Activated naive CD8-positive, alpha-beta T cell treated with anti-CD3 and anti-CD28 coated beads, Interleukin-2, amount 50 U/mL, for 24 hours (primary cell): ENCODE measurements around the gene OR6Q1.

Experiments used
- ATAC-seq: fragments of 150-1000 bp; cut with Tn5 transposase; one replicate; pipeline ENCODE4 v1.10.0; 2021
- DNase-seq: peaks from one replicate; pipeline ENCODE4 v3.0.0; 2021
- H3K27ac Mint-ChIP-seq: one replicate; pipeline ENCODE4 v1.8.0; 2021; ENCODE audit warnings: mild to moderate bottlenecking, mixed read lengths
- H3K27me3 Mint-ChIP-seq: one replicate; pipeline ENCODE4 v1.8.0; 2021; ENCODE audit warnings: mixed read lengths
- H3K36me3 Mint-ChIP-seq: one replicate; pipeline ENCODE4 v1.8.0; 2021; ENCODE audit warnings: low read depth, mixed read lengths
- H3K4me1 Mint-ChIP-seq: one replicate; pipeline ENCODE4 v1.8.0; 2021; ENCODE audit warnings: mixed read lengths
- H3K4me3 Mint-ChIP-seq: one replicate; pipeline ENCODE4 v1.8.0; 2021; ENCODE audit warnings: mild to moderate bottlenecking, moderate library complexity, mixed read lengths
- H3K9me3 Mint-ChIP-seq: one replicate; pipeline ENCODE4 v1.8.0; 2021; ENCODE audit warnings: mixed read lengths

Gene OR6Q1

DNA sequence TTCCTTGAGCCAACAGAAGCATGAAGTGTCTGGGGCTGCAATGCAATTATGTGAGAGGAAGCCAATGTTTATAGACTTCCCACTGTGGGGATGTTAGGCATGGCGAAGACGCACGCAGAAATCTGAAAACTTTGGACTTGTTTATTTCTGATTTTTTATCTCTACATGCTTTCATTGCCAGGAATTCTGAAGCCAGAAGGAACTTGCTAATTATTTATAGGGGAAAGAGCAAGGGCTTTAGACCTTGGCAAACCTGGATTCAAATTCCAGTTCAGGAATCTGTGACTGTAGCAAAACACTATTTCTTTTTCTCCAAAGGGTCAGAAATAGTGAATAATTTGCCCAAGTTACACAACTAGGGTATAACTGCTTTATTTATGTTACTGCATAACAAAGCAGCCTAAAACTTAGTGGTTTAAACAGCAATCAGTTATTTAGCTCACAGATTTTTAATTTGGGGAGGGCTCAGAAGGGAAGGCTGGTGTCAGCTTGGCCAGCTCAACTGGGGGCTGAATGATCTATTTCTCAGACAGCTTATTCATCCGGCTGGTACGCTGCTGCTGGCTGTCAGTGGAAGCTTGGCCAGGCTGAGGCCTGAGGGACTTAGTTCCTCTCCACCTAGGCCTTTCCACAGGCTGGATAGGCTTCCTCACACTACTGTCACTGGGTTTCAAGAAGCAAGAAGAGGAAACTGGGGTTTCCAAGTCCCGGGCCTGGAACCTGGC, 1.9 kb upstream of the OR6Q1 start:
- DNase-seq (no peak), ATAC-seq (no peak)
- no peaks in the 10 kb centered on the region for H3K9me3 Mint-ChIP-seq
- no peaks in the 10 kb centered on the region for H3K4me1 Mint-ChIP-seq
- H3K4me3 Mint-ChIP-seq = no peak overlapping the region
- H3K27ac Mint-ChIP-seq = no peak overlapping the region
- peaks cover 4% of the 10 kb centered on the region for H3K27me3 Mint-ChIP-seq
- H3K36me3 Mint-ChIP-seq = no peaks in the 10 kb centered on the region

DNA sequence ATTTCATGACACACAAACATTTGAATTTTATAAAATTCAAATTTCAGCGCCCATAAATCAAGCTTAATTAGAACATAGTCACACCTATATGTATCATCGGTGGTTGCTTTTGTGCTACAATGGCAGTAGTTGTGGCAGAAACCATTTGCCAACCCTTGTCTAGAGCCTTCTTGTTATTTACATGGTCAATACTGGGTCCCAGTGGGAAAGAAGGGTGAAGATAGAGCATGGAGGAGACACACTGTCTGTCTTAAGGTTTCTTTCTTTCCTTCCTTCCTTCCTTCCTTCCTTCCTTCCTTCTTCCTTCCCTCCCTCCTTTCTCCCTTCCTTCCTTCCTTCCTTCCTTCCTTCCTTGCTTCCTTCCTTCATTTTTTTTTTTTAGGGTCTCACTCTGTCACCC, 3.7 kb downstream of the OR6Q1 start:
- H3K9me3 Mint-ChIP-seq = peaks cover 15% of the 10 kb centered on the region
- no peak overlapping the region for H3K4me3 Mint-ChIP-seq
- H3K36me3 Mint-ChIP-seq = no peaks in the 10 kb centered on the region
- H3K27me3 Mint-ChIP-seq = peaks cover 4% of the 10 kb centered on the region
- DNase-seq = no peak
- no peak overlapping the region for H3K27ac Mint-ChIP-seq
- H3K4me1 Mint-ChIP-seq = no peaks in the 10 kb centered on the region
- ATAC-seq = no peak

DNA sequence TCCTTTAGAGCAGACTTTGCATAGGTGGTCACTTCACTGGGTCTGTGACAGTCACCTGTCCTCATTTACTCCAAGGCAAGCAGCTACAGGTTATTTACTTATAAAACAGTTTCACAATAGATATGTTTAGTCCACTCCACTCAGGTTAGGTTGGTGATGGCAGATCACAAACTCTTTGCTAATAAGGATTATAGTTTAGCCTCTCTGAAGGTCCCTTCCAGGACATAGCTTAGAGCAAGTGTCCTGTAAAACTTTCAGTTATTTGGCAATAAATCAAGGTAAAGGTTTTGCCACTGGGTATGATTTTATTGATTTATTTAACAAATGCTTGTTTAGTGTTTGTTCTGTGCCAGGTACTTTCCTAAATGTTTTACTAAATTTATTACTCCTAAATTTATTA, 8.8 kb downstream of the OR6Q1 start:
- Mint-ChIP-seq H3K9me3 (peaks cover 15% of the 10 kb centered on the region), H3K27me3 (peaks cover 1% of the 10 kb centered on the region), H3K36me3 (no peaks in the 10 kb centered on the region), H3K27ac (no peak overlapping the region), H3K4me3 (no peak overlapping the region), H3K4me1 (no peaks in the 10 kb centered on the region)
- DNase-seq = no peak
- ATAC-seq = no peak

DNA sequence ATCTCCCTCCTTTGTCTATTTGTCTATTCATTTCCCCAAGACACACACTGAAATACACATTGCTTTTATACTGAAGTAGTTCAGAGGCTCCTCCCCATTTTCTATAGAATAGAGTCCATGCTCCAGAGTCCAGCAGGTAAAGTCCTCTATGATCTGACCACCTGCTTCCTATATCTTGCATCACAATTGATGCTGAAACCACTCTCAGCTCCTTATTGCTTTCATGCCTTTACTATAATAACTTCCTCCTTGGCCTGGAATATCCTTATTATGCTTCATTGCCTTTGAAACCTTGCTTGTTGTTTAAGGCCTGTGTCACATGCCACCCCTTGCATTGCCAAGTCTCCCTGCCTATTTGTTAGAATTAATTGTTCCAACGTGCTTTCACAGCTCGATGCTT, 12.6 kb downstream of the OR6Q1 start:
- H3K9me3 Mint-ChIP-seq = no peaks in the 10 kb centered on the region
- H3K36me3 Mint-ChIP-seq = no peaks in the 10 kb centered on the region
- no peak overlapping the region for H3K27ac Mint-ChIP-seq
- no peaks in the 10 kb centered on the region for H3K4me1 Mint-ChIP-seq
- peaks cover 5% of the 10 kb centered on the region for H3K27me3 Mint-ChIP-seq
- no peak for ATAC-seq
- H3K4me3 Mint-ChIP-seq = no peak overlapping the region
- no peak for DNase-seq

DNA sequence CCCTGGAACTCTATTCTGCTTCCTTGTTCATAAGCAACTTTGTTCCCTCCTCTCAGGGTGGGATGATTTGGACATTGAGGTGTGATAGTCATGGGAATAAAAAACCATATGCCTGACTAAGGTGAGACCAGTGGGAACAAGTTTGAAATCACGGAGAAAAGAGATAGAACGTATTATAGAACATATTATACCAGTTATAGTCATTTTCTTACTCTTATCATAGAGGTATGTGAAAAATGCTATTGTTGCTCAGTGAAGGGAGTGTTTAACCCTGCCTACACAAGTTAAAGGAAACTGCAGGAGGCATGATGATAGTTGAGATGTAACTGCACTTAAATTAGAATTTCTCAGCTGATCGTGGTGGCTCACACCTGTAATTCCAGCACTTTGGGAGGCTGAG, 15.5 kb downstream of the OR6Q1 start:
- Mint-ChIP-seq H3K4me1 (no peaks in the 10 kb centered on the region), H3K27ac (no peak overlapping the region), H3K4me3 (no peak overlapping the region), H3K36me3 (no peaks in the 10 kb centered on the region), H3K27me3 (peaks cover 5% of the 10 kb centered on the region), H3K9me3 (no peaks in the 10 kb centered on the region)
- ATAC-seq (no peak), DNase-seq (no peak)

DNA sequence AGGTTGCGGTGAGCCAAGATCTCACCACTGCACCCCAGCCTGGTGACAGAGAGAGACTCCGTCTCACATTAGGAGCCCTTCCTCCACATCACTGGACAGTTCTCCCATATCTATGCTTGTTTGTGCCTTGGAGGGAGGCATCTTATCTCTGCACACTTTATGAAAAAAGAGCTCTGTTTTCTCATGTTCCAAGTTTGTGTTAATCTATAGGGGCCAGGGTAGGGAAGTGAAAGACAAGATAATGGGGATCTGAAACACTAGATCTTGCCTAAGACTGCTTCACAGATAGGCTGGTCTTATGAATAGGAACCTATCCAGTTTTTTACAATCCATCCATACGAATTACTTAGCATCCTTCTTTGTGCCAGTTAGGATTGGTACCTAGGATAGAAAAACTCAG, 17.1 kb downstream of the OR6Q1 start:
- Mint-ChIP-seq H3K36me3 (no peaks in the 10 kb centered on the region), H3K27ac (no peak overlapping the region), H3K9me3 (no peaks in the 10 kb centered on the region), H3K4me3 (no peak overlapping the region), H3K4me1 (no peaks in the 10 kb centered on the region), H3K27me3 (peaks cover 5% of the 10 kb centered on the region)
- ATAC-seq (no peak), DNase-seq (no peak)

DNA sequence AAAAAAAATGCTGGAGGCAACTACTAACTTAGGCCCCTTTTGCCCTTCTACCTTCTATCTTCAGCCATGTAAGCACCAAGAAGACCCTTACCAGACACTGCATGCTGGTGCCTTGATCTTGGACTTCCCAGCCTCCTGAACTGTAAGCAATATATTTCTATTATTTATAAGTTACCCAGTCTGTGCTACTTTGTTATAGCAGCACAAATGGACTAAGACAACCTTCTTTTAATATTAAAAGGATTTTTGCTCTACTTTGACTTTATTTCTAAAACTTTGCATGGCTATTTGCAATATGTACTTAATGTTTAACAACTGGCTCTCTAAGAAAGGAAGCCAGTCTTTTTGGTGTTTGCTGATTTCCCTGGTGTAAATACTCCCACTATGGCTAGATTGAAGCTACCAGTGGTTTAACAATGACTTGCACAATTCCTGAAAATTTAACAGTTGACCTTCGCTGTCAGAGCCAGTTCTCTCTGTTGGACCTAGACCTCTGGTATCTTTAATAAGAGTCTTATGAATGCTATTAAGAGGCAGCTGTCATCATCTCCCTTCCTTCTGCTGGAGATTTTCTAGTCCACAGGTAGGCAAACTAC, 25.2 kb downstream of the OR6Q1 start:
- DNase-seq (no peak), ATAC-seq (no peak)
- Mint-ChIP-seq H3K4me1 (no peaks in the 10 kb centered on the region), H3K27me3 (no peaks in the 10 kb centered on the region), H3K36me3 (no peaks in the 10 kb centered on the region), H3K27ac (no peak overlapping the region), H3K4me3 (no peak overlapping the region), H3K9me3 (no peaks in the 10 kb centered on the region)

DNA sequence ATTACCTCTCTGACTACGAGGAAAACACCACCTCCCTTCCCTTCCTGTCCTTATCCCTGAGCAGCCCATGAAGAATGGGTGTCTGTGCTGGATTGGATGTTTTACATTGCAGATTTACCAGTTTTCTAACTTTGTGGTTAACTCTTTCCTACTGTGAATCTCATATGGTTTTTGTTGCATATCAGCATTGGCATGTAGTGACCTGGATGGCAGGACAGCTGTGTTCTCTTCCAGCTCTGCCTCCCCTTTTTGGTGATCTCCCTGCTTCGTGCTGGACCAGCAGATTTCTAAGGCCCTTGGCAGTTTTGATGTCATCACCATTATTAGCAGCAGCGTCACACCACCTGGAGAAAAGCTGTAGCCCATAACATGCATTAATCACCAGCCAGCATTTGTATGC, 26.7 kb downstream of the OR6Q1 start:
- DNase-seq = no peak
- no peaks in the 10 kb centered on the region for H3K4me1 Mint-ChIP-seq
- H3K27me3 Mint-ChIP-seq = no peaks in the 10 kb centered on the region
- ATAC-seq = no peak
- H3K9me3 Mint-ChIP-seq = no peaks in the 10 kb centered on the region
- H3K4me3 Mint-ChIP-seq = no peak overlapping the region
- no peak overlapping the region for H3K27ac Mint-ChIP-seq
- H3K36me3 Mint-ChIP-seq = no peaks in the 10 kb centered on the region

DNA sequence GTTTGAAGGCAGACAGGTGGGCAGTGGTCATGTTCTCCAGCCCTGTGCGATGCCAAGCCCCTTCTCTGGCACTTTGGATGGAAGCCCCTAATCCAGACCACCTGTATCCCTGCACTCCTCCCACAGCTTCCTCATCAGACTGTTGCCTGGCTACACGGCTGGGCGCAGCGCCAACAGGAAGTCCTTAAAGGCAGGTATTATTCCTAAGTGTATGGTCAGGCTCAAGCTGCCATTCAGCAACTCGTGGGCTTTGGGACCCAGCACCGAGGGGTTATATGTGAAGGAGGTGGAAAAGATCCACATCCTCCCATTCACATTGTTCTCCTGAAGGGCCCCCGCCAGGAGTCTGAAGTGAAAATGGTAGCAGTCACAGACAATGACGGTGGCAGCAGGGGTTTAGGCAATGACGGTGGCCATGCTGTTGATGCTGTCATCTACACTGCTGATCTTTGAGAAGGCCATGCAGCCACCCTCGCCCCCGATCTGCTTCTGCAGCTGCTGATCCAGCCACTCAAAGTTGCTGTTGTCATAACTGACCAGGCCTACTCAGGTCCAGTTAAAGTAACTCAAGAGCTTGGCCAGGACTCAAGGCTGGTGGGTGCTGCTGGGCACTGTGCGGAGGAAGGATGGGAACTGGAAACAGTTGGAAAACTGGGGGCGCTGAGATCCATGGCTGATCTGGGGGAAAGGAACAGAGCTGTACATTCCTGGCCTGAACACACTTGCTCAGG, 27.7 kb downstream of the OR6Q1 start:
- no peak for ATAC-seq
- no peak for DNase-seq
- H3K4me3 Mint-ChIP-seq = no peak overlapping the region
- H3K4me1 Mint-ChIP-seq = no peaks in the 10 kb centered on the region
- H3K27ac Mint-ChIP-seq = no peak overlapping the region
- no peaks in the 10 kb centered on the region for H3K36me3 Mint-ChIP-seq
- no peaks in the 10 kb centered on the region for H3K9me3 Mint-ChIP-seq
- no peaks in the 10 kb centered on the region for H3K27me3 Mint-ChIP-seq

DNA sequence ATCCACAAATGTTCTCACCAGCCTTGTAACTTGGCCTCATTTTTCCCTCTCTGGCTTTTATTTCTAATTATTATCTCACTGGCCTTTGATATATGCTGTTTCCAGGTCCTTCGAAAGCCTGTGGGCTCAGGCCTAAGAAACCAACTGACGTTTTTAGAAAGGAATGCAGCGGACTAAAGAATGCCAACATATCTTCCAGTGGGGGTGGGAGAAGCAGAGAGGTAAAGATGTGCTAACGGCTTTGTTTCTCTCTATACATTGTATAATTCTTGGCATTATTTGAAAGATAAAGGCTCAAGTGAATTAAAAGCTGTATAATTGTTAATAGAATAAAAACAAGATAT, 28.2 kb downstream of the OR6Q1 start:
- no peak for ATAC-seq
- no peaks in the 10 kb centered on the region for H3K27me3 Mint-ChIP-seq
- H3K4me1 Mint-ChIP-seq = no peaks in the 10 kb centered on the region
- no peaks in the 10 kb centered on the region for H3K36me3 Mint-ChIP-seq
- no peaks in the 10 kb centered on the region for H3K9me3 Mint-ChIP-seq
- no peak overlapping the region for H3K27ac Mint-ChIP-seq
- DNase-seq = no peak
- no peak overlapping the region for H3K4me3 Mint-ChIP-seq

DNA sequence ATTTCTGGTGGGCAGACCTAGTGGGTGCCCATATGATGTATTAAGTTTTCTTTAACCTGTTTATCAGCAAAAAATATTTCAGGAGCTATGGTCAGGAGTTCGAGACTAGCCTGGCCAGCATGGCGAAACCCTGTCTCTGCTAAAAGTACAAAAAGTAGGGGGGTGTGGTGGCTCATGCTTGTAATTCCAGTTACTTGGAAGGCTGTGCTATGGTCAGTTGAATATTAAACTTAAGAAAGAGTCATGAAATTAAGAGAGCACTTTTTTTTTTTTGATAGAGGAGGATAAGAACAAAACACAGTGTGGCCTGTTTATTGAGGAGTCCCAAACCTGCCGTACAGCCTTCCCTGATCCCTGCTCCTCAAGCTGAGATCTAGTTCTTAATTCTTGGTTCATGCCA, 29.8 kb downstream of the OR6Q1 start:
- Mint-ChIP-seq H3K9me3 (no peaks in the 10 kb centered on the region), H3K27ac (no peak overlapping the region), H3K4me1 (no peaks in the 10 kb centered on the region), H3K4me3 (no peak overlapping the region), H3K27me3 (no peaks in the 10 kb centered on the region), H3K36me3 (no peaks in the 10 kb centered on the region)
- ATAC-seq (no peak), DNase-seq (no peak)

DNA sequence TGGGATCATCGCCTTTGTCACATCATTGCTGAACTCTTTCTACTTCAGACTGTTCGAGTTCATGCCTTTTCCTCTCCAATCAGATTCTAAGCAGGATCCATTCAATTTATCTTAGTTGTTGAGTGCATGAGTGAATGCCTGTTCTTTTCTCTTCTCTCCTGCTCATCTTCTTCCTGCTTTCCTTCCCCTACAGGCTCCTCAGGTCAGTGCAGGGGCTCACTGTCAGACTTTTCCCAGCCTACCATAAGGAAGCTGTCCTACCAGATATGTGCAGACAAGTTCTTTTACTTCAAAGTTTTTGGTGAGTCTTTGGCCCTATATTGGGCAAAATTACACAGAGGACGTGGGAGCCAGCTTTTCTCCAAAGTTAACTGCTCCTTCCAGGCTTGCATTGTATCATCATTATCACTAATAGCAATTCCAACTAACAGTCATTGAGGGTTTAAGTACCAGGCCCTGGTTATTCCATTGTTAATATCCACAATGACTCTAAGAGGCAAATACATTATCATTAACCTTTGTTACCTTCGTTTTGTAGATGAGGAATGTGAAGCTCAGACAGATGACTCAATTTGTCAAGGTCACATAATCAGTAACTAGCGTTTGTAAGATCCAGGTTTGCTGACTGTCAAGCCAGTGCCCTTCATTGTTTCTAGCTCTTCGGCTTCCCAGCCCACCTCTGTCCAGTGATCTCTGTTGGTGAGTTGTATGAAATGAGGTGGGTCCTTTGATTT, 30.4 kb downstream of the OR6Q1 start:
- ATAC-seq = no peak
- Mint-ChIP-seq H3K36me3 (no peaks in the 10 kb centered on the region), H3K4me1 (no peaks in the 10 kb centered on the region), H3K4me3 (no peak overlapping the region), H3K27me3 (no peaks in the 10 kb centered on the region), H3K27ac (no peak overlapping the region), H3K9me3 (no peaks in the 10 kb centered on the region)
- no peak for DNase-seq

DNA sequence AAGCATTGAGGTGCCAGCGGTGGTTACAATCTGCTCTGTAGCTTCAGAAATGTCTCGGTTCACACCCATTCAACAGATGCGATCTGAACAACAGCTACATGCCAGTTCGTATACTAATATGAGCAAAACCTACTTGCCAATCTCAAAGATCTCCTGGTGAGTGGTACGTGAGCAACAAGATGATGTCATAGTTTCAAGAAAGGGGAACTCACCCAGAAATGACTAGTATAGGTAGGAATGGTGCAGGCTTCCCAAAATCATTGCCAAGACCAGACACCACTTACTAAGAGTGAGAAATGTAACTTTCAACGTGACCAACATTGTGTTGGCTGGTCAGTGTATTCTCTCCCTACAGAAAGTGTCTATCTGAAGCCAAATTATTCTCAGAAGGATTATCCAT, 31.1 kb downstream of the OR6Q1 start:
- H3K27me3 Mint-ChIP-seq = no peaks in the 10 kb centered on the region
- DNase-seq = no peak
- H3K36me3 Mint-ChIP-seq = no peaks in the 10 kb centered on the region
- H3K4me3 Mint-ChIP-seq = no peak overlapping the region
- H3K9me3 Mint-ChIP-seq = no peaks in the 10 kb centered on the region
- H3K27ac Mint-ChIP-seq = no peak overlapping the region
- H3K4me1 Mint-ChIP-seq = no peaks in the 10 kb centered on the region
- no peak for ATAC-seq

DNA sequence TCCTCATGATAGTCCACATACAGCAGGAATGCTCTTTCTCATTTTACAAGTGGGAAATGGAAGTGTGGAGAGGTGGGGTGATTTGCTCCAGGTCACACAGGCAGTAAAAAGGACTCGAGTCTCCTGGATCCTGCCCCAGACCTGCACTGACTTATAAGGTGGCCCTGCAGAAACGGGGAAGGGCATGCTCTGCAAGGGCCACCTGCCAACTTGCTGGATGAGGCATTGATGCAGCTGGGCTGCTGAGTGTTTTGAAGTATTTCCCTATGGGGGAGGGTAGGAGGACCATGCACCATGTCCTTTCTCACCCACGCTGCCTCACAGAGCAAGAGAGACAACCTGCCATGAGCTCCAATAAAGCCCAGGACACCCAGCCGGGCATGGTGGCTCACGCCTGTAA, 36.9 kb downstream of the OR6Q1 start:
- Mint-ChIP-seq H3K4me3 (no peak overlapping the region), H3K36me3 (no peaks in the 10 kb centered on the region), H3K27me3 (no peaks in the 10 kb centered on the region), H3K9me3 (no peaks in the 10 kb centered on the region), H3K27ac (no peak overlapping the region), H3K4me1 (no peaks in the 10 kb centered on the region)
- ATAC-seq (no peak), DNase-seq (no peak)

DNA sequence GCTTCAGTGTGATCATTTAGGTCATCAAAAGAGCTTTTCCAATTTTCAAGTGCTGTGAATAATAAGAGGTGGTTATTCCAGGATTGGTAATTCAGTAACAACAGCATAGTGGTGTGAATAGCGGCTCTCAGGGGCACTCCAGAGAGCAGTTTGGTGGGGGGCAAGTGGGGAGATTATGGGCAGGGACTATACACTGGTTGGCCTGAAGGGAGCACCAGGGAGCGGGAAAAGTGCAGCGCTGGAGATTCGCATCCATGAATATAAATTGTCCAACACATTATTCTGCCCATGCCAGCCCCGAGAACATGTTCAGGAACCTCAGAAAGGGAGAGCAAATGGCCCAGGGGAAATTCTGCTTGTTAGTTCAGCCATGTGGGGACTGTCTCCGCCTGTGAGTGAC, 37.9 kb downstream of the OR6Q1 start:
- Mint-ChIP-seq H3K36me3 (no peaks in the 10 kb centered on the region), H3K4me3 (no peak overlapping the region), H3K4me1 (no peaks in the 10 kb centered on the region), H3K9me3 (no peaks in the 10 kb centered on the region), H3K27ac (no peak overlapping the region), H3K27me3 (no peaks in the 10 kb centered on the region)
- no peak for ATAC-seq
- DNase-seq = no peak
